ENCODE results near the gene RUNX3. TPM values are rescaled to one million over a fixed set of nuclear protein-coding genes. Genes with fewer than 3 reads are reported as not detected.

Gene RUNX3
- total RNA-seq, 6 experiments from 2014 or later, result 0.46 to 3.1 (median 0.84) TPM

- Histone ChIP-seq H3K36me3 (no peaks in the 10 kb centered on the region), H3K27me3 (no peaks in the 10 kb centered on the region), H3K9me3 (no peaks in the 10 kb centered on the region), H3K4me1 (no peaks in the 10 kb centered on the region), H3K4me3 (no peak overlapping the region), H3K27ac (no peak overlapping the region)
- TF ChIP-seq POLR2A (IDR thresholded peaks at IDR 0.05), result no peak
- TF ChIP-seq, protein P1, sequence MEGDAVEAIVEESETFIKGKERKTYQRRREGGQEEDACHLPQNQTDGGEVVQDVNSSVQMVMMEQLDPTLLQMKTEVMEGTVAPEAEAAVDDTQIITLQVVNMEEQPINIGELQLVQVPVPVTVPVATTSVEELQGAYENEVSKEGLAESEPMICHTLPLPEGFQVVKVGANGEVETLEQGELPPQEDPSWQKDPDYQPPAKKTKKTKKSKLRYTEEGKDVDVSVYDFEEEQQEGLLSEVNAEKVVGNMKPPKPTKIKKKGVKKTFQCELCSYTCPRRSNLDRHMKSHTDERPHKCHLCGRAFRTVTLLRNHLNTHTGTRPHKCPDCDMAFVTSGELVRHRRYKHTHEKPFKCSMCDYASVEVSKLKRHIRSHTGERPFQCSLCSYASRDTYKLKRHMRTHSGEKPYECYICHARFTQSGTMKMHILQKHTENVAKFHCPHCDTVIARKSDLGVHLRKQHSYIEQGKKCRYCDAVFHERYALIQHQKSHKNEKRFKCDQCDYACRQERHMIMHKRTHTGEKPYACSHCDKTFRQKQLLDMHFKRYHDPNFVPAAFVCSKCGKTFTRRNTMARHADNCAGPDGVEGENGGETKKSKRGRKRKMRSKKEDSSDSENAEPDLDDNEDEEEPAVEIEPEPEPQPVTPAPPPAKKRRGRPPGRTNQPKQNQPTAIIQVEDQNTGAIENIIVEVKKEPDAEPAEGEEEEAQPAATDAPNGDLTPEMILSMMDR (IDR thresholded peaks at IDR 0.05), result no peak
- ATAC-seq (no peak), DNase-seq (no peak)
- intact Hi-C loops (cut with DNase I), result loop anchor here in 1 of 2 donors (10.0 kb wide), 1 partner anchor 95 kb away; no protein-coding TSS in a partner anchor
- 76% methylated on average over 5 of the region's 7 CpGs for WGBS (ENCODE audit: insufficient coverage, low coverage, low lambda C conversion rate, missing lambda C conversion rate)
Observed at GRCh38 chr1:24940231-24940630, 10.2 kb upstream of the RUNX3 start.

- Histone ChIP-seq H3K9me3 (no peaks in the 10 kb centered on the region), H3K27me3 (no peaks in the 10 kb centered on the region), H3K4me3 (no peak overlapping the region), H3K4me1 (no peaks in the 10 kb centered on the region), H3K27ac (no peak overlapping the region), H3K36me3 (no peaks in the 10 kb centered on the region)
- no peak for ATAC-seq
- no peak for TF ChIP-seq POLR2A (IDR thresholded peaks at IDR 0.05)
- TF ChIP-seq, protein P1 (IDR thresholded peaks at IDR 0.05), result no peak
- 70% methylated on average over 2 of the region's 4 CpGs for WGBS (ENCODE audit: insufficient coverage, low coverage, low lambda C conversion rate, missing lambda C conversion rate)
- intact Hi-C loops (cut with DNase I), result loop anchor here (10.0 kb wide), 2 partner anchors 85 to 95 kb away; no protein-coding TSS in a partner anchor
- DNase-seq, result no peak
Observed at GRCh38 chr1:24939675-24940193, 9.7 kb upstream of the RUNX3 start.

DNA sequence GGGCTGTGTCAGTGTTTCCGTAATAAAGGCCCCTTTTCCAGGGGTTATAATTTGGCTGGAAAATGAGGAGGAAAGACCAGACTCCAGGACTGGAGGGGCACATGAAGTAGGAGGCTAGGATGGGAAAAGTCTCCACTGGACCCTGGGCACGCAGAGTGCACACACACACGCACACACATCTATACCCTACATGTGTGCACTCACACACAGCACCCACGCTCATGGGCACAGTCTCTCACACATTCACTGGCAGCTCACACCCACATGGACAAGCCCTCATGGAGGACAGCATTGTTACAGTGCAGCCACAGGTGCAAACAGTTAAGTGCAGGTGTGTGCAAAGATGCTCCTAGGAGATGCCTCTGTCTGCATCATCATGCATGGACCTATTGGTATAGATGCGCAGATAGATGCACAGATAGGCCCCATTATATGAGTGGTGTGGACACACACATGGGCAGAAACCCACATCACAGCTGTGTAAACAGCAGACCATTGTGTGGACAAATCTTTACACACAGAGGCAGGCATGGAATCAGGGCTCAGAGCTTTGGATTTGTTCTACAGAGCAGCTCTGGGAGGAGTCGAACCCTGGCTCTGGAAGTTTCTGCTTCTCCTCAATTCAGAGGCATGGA lies 9.1 kb upstream of the RUNX3 start:
- H3K4me3 ChIP-seq, result no peak overlapping the region
- DNase-seq (no peak), ATAC-seq (no peak)
- no peaks in the 10 kb centered on the region for H3K36me3 ChIP-seq
- TF ChIP-seq, protein P1 (IDR thresholded peaks at IDR 0.05), result no peak
- no peak for TF ChIP-seq POLR2A (IDR thresholded peaks at IDR 0.05)
- 72% methylated on average over 3 of the region's 6 CpGs for WGBS (ENCODE audit: insufficient coverage, low coverage, low lambda C conversion rate, missing lambda C conversion rate)
- H3K4me1 ChIP-seq, result no peaks in the 10 kb centered on the region
- H3K27me3 ChIP-seq, result no peaks in the 10 kb centered on the region
- no peak overlapping the region for H3K27ac ChIP-seq
- intact Hi-C loops (cut with DNase I), result loop anchor here in 1 of 2 donors (10.0 kb wide), 1 partner anchor 86 kb away; no protein-coding TSS in a partner anchor
- H3K9me3 ChIP-seq, result no peaks in the 10 kb centered on the region

- 100% methylated on average over 5 of the region's 7 CpGs for WGBS (ENCODE audit: insufficient coverage, low coverage, low lambda C conversion rate, missing lambda C conversion rate)
- Histone ChIP-seq H3K36me3 (no peaks in the 10 kb centered on the region), H3K27ac (no peak overlapping the region), H3K4me1 (no peaks in the 10 kb centered on the region), H3K9me3 (no peaks in the 10 kb centered on the region), H3K4me3 (no peak overlapping the region), H3K27me3 (no peaks in the 10 kb centered on the region)
- no peak for ATAC-seq
- TF ChIP-seq, protein P1 (IDR thresholded peaks at IDR 0.05), result no peak
- no peak for TF ChIP-seq POLR2A (IDR thresholded peaks at IDR 0.05)
- intact Hi-C loops (cut with DNase I), result loop anchor here in 1 of 2 donors (10.0 kb wide), 1 partner anchor 87 kb away; no protein-coding TSS in a partner anchor
- no peak for DNase-seq
Observed at GRCh38 chr1:24938276-24938675, 8.2 kb upstream of the RUNX3 start.
